Gastroesophageal sphincter (tissue), 3 donors: ENCODE results near the gene GPR63.

Experiments used
- POLR2A ChIP-seq, 2 donors: fragments of 450-650 bp; IDR thresholded peaks; one replicate each; pipeline ENCODE4 v1.6.1; 2017; ENCODE audit warnings: antibody characterized with exemption in 2 of 2, mild to moderate bottlenecking in 2 of 2, moderate library complexity in 1 of 2
- TF ChIP-seq, protein P1 (sequence below), 4 experiments: fragments of 200-600 bp in 2 of 4; fragments of 450-650 bp in 2 of 4; sonication (generic) in 1 of 4; IDR thresholded peaks; one replicate each; pipeline ENCODE4 v1.5.1; 2017 to 2019; ENCODE audit warnings: antibody characterized with exemption in 4 of 4, mild to moderate bottlenecking in 2 of 4, moderate library complexity in 2 of 4

DNA sequence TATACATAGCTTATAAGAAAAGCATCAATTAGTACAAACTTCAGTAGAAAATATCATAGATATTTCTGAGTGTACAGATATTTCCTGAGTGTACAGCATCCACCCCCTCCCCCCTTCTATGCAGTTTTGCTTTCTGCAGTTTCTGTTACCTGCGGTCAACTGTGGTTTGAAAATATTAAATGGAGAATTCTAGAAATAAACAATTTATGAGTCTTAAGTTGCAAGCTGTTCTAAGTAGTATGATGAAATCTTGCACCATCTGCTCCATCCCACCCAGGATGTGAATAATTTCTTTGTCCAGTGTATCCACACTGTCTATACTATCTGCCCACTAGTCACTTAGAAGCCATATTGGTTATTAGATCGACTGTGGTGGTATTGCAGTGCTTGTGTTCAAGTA, 15.8 kb upstream of the GPR63 start:
- TF ChIP-seq, protein P1, sequence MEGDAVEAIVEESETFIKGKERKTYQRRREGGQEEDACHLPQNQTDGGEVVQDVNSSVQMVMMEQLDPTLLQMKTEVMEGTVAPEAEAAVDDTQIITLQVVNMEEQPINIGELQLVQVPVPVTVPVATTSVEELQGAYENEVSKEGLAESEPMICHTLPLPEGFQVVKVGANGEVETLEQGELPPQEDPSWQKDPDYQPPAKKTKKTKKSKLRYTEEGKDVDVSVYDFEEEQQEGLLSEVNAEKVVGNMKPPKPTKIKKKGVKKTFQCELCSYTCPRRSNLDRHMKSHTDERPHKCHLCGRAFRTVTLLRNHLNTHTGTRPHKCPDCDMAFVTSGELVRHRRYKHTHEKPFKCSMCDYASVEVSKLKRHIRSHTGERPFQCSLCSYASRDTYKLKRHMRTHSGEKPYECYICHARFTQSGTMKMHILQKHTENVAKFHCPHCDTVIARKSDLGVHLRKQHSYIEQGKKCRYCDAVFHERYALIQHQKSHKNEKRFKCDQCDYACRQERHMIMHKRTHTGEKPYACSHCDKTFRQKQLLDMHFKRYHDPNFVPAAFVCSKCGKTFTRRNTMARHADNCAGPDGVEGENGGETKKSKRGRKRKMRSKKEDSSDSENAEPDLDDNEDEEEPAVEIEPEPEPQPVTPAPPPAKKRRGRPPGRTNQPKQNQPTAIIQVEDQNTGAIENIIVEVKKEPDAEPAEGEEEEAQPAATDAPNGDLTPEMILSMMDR (IDR thresholded peaks at IDR 0.05), result no peak
- no peak for TF ChIP-seq POLR2A (IDR thresholded peaks at IDR 0.05)
